ENCODE results near the gene CNDP1.

DNA sequence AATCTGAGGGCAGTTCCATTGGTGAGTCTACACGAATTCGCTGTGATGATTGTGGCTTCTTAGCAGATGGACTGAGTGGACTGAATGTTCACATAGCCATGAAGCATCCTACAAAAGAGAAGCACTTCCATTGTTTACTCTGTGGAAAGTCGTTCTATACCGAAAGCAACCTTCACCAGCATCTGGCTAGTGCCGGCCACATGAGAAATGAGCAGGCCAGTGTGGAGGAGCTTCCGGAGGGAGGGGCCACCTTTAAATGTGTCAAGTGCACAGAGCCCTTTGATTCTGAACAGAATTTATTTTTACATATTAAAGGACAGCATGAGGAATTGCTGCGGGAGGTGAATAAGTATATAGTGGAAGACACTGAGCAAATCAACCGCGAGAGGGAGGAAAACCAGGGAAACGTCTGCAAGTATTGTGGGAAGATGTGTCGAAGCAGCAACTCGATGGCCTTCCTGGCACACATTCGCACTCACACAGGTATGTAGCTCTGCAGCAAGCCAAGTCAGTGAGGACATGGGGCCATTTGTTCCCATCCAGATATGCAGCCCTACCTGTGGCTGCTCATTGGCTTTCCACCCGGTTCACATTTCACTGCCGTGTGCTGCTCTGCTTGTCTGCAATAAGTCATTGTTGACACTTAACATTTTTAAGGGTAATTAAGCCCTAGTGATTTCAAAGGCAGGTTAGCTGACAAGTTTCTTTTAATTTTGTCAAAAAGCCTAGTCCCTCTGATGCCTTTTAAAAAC lies 101.1 kb downstream of the CNDP1 start:
- TF ChIP-seq, protein P1, sequence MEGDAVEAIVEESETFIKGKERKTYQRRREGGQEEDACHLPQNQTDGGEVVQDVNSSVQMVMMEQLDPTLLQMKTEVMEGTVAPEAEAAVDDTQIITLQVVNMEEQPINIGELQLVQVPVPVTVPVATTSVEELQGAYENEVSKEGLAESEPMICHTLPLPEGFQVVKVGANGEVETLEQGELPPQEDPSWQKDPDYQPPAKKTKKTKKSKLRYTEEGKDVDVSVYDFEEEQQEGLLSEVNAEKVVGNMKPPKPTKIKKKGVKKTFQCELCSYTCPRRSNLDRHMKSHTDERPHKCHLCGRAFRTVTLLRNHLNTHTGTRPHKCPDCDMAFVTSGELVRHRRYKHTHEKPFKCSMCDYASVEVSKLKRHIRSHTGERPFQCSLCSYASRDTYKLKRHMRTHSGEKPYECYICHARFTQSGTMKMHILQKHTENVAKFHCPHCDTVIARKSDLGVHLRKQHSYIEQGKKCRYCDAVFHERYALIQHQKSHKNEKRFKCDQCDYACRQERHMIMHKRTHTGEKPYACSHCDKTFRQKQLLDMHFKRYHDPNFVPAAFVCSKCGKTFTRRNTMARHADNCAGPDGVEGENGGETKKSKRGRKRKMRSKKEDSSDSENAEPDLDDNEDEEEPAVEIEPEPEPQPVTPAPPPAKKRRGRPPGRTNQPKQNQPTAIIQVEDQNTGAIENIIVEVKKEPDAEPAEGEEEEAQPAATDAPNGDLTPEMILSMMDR (IDR thresholded peaks at IDR 0.05): no peak
- no peak for TF ChIP-seq EZH2 (IDR thresholded peaks at IDR 0.05; ENCODE audit: borderline replicate concordance, insufficient read depth, low read depth, low read length, poor library complexity, severe bottlenecking)

Measured in B cell (primary cell).